ENCODE measurements around the gene PHGDH.

Gene PHGDH

GRCh38 chr1:119729044-119729443 is 17.3 kb downstream of the PHGDH start:
- no peak for DNase-seq (ENCODE audit: extremely low read depth in 1 of 2, low read depth in 1 of 2)

- DNase-seq (ENCODE audit: extremely low read depth in 1 of 2, low read depth in 1 of 2) = no peak
Measured at GRCh38 chr1:119731060-119731459, 19.3 kb downstream of the PHGDH start.

GRCh38 chr1:119731741-119732430 is 20.2 kb downstream of the PHGDH start:
- DNase-seq (ENCODE audit: extremely low read depth in 1 of 2, low read depth in 1 of 2) = no peak

GRCh38 chr1:119732465-119733168 is 20.9 kb downstream of the PHGDH start:
- no peak for DNase-seq (ENCODE audit: extremely low read depth in 1 of 2, low read depth in 1 of 2)

GRCh38 chr1:119733754-119734153 is 22.0 kb downstream of the PHGDH start:
- no peak for DNase-seq (ENCODE audit: extremely low read depth in 1 of 2, low read depth in 1 of 2)

GRCh38 chr1:119735217-119735616 is 23.5 kb downstream of the PHGDH start:
- no peak for DNase-seq (ENCODE audit: extremely low read depth in 1 of 2, low read depth in 1 of 2)

GRCh38 chr1:119736649-119737039 is 24.9 kb downstream of the PHGDH start:
- no peak for DNase-seq (ENCODE audit: extremely low read depth in 1 of 2, low read depth in 1 of 2)

- DNase-seq (ENCODE audit: extremely low read depth in 1 of 2, low read depth in 1 of 2) = no peak
Measured at GRCh38 chr1:119737040-119737682, 25.4 kb downstream of the PHGDH start.

GRCh38 chr1:119738100-119738720 is 26.5 kb downstream of the PHGDH start:
- no peak for DNase-seq (ENCODE audit: extremely low read depth in 1 of 2, low read depth in 1 of 2)

GRCh38 chr1:119739150-119739549 is 27.4 kb downstream of the PHGDH start:
- DNase-seq (ENCODE audit: extremely low read depth in 1 of 2, low read depth in 1 of 2) = no peak

GRCh38 chr1:119740261-119740660 is 28.5 kb downstream of the PHGDH start:
- DNase-seq (ENCODE audit: extremely low read depth in 1 of 2, low read depth in 1 of 2) = no peak

GRCh38 chr1:119740896-119741780 is 29.4 kb downstream of the PHGDH start:
- DNase-seq (ENCODE audit: extremely low read depth in 1 of 2, low read depth in 1 of 2) = no peak

GRCh38 chr1:119742202-119742601 is 30.5 kb downstream of the PHGDH start:
- DNase-seq (ENCODE audit: extremely low read depth in 1 of 2, low read depth in 1 of 2) = no peak

- DNase-seq (ENCODE audit: extremely low read depth in 1 of 2, low read depth in 1 of 2) = no peak
Measured at GRCh38 chr1:119742677-119743076, 30.9 kb downstream of the PHGDH start.

GRCh38 chr1:119743308-119743707 is 31.6 kb downstream of the PHGDH start:
- DNase-seq (ENCODE audit: extremely low read depth in 1 of 2, low read depth in 1 of 2) = no peak

GRCh38 chr1:119743776-119744597 is 32.3 kb downstream of the PHGDH start:
- peak; percentile 25 to 28 for DNase-seq (ENCODE audit: extremely low read depth in 1 of 2, low read depth in 1 of 2)

- DNase-seq (ENCODE audit: extremely low read depth in 1 of 2, low read depth in 1 of 2) = no peak
Measured at GRCh38 chr1:119744598-119744942, 32.8 kb downstream of the PHGDH start.

- no peak for DNase-seq (ENCODE audit: extremely low read depth in 1 of 2, low read depth in 1 of 2)
Measured at GRCh38 chr1:119745034-119745433, 33.3 kb downstream of the PHGDH start.

GRCh38 chr1:119747451-119747850 is 35.7 kb downstream of the PHGDH start:
- no peak for DNase-seq (ENCODE audit: extremely low read depth in 1 of 2, low read depth in 1 of 2)

- no peak for DNase-seq (ENCODE audit: extremely low read depth in 1 of 2, low read depth in 1 of 2)
Measured at GRCh38 chr1:119748040-119748439, 36.3 kb downstream of the PHGDH start.

All from stimulated activated CD8-positive, alpha-beta memory T cell treated with anti-CD3 and anti-CD28 coated beads, Interleukin-7, amount 100 ng/mL, for 48 hours (primary cell).